Head of caudate nucleus (tissue), 42 donors: ENCODE results near the gene LHPP.
"Not testable (repeated sequence)": the region's sequence is repeated elsewhere in the genome, so short reads cannot be mapped to it uniquely, and the experiment has no call there.

Experiments
- DNase-seq, 42 donors: peaks; one replicate each; pipeline versions ENCODE4 v3.0.0 to v3.0.0-alpha.2; 2020 to 2021; ENCODE audit warnings: mixed read lengths in 7 of 42
- intact Hi-C: fragments of 100-400 bp; cut with DNase I; formaldehyde crosslinking; loops from one replicate; pipeline ENCODE4 v1.15.0; 2022

Gene LHPP

DNA sequence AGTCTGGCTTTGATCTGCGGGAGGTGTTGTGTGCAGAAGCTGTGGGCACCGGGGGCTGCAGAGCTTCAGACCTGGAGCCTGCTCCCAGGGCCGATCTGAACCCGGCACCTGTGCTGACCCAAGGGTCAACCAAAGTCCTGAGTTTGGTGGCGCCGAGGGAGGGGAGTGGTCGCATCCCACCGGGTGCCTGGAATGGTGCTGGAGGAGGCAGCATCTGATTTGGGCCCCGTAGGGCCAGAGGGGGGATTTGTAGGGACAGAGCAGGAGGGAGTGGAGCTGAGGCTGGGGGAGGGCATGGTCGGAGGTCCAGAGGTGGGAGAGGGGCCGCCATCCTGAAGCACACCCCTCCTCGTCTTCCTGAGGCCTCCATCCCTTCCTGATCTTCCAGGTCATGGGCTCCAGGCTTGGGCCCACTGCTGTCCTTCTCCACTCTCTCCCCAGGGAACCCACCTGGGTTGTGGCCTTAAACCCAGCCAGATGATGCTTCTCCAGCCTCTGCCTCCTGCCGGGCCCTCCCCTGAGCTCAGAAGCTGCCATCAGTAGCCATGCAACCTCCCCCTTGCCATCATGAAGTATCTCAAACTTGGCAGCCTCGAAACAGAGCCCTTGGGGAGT, 112.9 kb downstream of the LHPP start:
- DNase-seq, result no peak
- intact Hi-C loops, result no loop called here

DNA sequence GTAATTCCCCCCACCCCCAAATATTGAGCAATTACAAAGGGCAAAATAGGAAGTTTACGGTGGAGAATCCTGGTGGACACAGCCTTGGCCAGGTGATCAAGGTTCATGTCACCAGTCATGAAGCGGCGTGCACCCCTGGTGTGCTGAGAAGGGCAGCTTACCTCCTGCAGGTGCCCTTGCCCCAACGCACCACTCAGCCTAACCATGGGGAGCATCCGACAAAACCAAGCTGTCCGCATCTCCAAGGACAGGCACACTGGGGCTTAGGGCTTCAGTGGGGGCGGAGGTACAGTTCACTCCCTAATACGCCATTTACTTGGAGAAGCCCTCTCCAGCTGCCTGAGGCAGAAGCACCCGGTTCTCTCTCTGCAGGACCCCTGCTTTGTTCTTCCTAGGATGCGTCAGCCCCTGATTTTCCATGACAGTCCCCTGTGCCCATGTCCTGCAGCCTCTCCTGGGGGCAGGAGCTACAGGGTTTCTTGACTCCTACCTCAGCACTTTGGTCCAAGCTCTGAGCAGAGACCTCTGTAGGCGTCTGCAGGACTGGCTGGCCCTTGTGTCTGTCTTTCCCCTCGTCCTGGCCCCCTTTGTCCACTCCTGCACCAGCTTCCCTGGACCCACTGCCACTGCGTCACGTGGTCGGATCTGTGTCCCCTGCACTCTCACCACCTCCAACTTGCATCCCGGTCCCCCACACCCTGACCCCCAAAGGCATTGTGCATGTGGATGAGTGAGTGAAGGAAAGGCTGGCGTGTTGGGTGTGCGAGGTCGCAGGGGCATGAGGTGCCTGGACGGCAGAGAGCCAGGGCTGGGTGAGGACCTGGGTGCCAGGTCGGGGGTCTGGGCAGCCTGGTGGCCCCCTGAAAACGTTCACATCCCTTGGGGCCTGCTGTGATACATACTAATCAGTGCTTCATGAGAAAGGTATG, 113.7 kb downstream of the LHPP start:
- intact Hi-C loops, result no loop called here
- DNase-seq, result peak in 1 of 42 donors; percentile 2

DNA sequence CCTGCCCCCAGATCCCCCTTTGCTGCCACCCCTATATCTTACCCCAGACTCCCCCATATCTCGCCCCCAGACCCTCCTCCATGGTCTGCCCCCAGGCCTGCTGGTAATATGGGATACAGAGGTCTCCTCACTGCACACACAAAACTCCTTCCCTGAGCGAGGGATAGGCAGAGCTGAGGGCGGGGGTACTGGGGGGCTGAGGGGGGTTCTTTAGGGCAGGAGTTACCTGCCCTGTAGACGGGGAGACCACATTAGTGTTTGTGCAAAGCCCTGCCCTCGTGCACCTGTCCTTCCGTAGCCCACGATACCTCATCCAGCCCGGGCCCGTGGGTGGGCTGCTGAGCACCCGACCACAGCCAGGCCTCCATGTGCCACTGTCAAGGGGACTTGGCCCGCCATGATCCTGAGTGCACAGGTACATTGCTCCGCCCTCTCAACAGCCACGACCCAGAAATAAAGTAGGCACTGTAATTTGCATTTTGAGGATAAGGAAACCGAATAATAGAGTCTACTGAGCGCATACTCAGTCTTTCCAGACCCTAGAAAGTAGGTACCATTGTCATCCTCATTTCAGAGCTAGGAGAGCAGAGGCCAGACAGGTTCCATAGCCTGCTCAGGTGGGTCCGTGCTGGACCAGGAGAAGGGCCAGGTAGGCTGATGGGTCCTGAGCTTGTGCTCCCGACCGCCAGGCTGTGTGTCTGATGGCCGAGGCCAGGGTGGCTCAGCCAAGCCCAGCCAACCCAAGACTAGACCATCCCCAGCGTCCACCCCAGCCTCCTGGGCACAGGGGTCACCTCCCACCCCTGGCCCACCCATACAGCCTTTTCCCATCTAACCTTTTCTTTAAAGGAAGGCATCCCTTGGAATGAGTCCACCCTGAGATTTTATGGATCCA, 115.2 kb downstream of the LHPP start:
- DNase-seq, result no peak
- intact Hi-C loops, result no loop called here

DNA sequence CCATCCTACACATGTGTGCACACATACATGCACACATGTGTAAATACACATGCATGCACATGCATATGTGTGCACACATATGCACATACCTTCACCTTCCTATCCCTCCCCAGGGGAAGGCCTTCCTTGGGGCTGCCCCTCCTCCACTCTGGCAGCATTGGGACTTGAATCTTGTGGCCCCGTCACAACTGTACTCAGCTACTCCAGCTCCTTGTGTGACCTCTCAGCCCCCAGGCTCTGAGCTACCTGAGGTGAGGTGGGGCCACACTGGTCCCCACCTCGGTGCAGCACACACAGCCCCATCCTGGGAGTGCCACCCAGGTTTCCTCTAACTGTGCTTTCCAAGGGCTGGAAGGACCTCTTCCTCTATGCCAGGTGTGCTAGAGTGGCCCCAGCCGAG, 116.0 kb downstream of the LHPP start:
- no peak for DNase-seq
- intact Hi-C loops, result no loop called here

DNA sequence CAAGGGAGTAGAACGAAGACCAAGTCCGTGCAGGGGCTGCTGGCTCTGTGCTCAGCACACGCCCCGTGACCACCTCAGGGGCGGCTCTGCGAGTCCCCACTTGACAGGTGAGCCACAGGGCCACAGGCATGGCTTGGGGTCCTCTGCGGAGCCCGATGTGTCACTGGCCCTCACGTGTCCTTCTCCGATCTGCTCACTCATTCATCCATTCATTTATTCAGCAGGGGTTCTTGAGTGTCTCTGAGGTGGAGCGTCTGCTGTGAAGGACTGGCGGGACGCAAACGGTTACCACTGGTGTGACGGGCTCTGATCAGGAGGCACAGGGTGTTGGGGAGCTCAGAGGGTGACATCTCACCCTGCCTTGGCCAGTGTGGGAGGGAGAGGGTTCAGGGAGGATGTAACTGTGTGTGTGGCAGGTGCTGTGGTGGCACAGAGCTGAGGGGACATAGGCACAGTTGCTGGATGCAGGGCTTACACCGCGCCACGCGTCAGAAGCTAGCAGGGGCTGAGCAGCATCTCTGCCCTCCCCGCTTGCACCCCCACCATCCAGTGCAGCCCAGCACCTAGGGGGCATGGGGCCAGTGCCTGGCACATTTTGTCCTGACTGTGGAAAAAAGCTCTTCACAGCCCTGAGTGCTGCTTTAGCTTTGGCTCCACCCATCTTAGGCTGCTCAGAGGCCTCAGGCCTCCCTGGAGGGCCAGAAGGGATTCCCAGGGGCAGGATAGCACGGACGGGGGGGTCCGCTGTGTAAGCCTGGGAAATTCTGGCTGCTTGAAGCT, 116.8 kb downstream of the LHPP start:
- peak in 1 of 42 donors; percentile 3 for DNase-seq
- intact Hi-C loops, result no loop called here

DNA sequence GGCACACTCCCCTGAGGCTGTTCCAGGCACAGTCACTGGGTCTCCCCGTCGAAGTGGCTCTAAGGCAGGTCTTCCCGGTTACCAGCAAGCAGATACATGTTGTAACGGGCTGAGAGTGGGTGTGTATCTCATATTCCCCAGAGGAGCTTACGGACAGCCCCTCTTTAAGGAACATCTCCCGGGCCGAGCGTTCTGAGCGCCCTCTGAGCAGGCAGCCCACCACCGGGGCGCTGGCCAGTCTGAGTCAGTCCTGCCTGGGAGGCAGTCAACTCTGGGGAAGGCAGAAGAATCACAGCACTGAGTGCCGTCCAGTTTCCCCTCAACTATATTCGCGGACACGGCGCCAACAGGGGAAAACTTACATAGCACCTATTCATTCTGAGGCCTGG, 117.4 kb downstream of the LHPP start:
- intact Hi-C loops, result no loop called here
- peak in 3 of 42 donors; percentile 20 to 49 (median 23) for DNase-seq

DNA sequence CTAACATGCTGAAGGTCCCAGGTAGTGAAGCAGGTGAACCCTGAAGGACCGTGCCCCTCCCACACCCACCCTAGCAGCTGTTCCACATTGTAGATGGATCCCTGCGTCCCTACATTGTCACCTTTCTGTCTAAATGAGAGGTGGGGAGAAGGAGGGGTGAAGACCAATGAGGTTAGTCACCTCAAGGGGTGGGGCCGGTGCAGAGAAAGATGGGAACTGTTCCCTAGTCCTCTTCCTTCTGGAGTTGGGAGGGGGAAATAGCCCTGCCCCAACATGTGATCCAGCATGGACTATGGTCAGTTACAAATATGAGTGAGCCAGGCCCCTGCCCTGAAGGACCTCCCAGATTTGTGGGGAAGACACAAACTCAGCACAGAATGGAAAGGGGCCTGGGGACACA, 124.5 kb downstream of the LHPP start:
- peak in 1 of 42 donors; percentile 8 for DNase-seq
- intact Hi-C loops, result no loop called here

DNA sequence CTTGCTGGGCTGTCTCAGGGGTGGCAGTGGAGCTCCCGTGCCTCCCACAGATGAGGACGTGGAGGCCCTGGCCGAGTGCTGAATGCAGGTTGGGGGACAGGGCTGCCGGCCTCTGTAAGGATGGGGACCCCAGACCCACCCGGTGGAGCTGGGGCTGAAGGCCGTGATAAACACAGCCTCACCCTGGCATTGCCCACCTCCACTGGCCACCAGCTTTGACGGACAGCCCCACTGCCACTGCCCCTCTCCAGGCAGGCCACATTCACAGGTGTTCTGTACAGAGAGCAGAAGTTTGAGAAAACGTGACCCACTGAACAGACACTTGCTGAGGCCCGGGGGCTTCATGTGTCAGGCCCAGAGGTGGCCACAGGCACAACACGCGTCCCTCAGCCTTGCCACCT, 126.2 kb downstream of the LHPP start:
- intact Hi-C loops, result no loop called here
- DNase-seq, result peak in 1 of 42 donors; percentile 8

DNA sequence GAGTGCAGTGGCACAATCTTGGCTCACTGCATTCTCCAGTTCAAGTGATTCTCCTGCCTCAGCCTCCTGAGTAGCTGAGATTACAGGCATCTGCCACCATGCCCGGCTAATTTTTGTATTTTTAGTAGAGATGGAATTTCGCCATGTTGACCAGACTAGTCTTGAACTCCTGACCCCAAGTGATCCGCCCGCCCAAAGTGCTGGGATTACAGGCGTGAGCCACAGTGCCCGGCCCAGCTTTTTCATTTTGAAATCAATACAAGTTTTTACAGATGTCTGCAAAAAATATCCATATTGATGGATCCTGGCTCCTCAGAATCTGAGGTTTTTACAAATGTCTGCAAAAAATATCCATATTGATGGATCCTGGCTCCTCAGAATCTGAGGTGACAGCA, 126.7 kb downstream of the LHPP start:
- DNase-seq, intact Hi-C loops: not testable (repeated sequence)

DNA sequence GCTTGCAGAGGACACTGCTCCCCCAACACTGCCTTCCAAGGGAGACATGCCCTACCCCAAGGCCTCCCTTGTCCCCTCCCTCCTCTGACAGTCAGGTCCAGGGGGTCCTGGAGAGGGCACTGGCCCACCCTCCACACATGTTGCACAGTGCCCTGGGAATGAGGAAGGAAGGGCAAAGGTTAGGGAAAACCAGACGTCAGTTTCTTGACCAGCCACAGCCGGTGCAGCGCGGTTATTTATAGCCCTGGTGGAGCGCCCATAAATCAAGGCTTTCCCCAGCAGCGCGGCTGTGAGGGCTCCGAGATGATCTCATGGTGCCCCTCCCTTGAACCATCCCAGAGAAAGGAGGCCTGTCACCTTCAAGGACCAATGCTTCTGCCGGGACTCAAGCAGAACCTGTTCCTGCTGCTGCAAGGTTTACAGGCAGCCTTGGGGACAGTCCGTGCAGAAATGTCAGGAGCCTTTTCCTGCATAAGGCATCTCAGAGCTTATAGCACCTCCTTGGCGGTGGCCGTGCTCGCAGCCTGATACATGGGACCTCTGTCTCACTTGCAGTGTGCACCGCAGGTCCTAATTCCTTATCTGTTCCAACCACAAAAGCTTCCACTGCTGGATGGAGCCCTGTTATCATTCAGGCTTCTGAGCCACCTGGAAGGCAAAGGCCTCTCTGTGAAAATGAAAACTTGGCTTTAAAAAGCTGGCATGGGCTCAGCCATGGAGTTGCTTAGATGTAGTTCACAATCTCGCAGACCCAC, 127.3 kb downstream of the LHPP start:
- intact Hi-C loops, result no loop called here
- DNase-seq, result peak in 32 of 42 donors; percentile 35 to 77 (median 58)

DNA sequence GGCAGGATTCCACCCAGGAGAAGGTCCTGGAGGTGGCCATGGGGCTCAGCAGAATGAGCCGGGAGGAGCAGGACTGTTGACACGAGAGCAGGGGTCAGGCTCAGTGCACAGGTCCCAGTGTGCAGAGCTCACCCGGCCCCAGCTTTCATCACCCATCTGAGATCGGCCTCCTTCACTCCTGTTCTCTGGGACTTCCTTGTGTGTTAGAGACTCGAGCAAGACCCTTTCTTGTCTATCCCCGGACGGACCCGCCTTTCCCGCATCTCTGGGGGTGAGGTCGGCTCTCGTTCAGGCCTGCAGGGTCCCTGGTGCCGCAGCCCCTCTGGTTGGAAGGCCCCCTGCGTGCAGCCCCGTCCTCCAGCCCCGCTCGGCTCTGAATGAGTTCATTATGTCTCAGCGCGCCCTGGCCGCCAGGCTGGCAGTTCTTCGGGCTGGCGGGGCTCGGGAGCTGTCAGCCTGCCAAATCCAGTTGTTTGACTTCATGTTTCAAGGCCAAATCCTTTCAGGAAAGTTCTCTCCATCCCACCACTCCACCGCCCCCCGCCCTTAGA, 127.9 kb downstream of the LHPP start:
- intact Hi-C loops, result no loop called here
- peak; percentile 61 to 90 (median 79) for DNase-seq

DNA sequence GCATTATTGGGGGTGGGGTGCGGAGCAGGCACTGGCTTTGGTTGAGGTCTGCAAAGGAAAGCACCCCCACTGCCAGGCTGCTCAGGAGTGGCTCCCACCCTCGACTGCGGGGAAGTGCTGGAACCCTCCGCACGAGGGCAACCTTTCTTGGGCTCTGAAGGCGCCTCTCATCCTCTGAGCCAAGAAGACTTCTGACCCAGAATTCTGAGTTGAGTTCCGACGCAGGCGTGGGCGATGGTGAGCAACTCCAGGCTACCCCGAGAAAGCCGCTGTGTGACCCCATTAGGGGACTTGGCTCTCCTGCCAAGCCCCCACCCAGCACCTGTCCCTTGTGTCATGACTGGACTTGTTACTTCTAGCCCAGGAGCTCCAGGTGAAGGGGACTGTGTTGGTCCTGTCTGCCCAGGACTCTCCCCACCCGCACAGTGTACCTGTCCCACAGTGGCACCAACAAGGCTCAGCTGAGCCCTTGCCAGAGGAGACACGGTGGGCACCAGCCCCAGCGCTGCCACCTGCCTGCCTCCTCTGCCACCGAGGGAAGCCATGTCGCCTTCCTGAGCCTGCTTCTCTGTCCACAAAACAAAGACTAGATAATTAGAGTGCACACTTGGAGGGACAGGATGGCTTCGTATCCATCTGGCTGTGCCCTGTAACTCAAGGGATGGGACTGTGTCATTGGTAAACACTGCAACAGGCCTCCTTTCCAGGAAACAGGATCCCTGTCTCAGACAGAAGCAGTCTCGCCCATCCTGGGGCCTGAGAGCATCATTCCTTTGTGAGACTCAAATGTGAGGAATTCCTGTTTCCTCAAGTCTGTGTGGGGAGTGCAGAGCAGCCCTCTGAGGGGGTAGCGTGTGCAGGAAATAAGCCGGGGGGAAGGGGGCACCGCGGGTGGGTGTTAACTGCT, 128.8 kb downstream of the LHPP start:
- peak in 22 of 42 donors; percentile 42 to 77 (median 58) for DNase-seq
- intact Hi-C loops, result no loop called here

DNA sequence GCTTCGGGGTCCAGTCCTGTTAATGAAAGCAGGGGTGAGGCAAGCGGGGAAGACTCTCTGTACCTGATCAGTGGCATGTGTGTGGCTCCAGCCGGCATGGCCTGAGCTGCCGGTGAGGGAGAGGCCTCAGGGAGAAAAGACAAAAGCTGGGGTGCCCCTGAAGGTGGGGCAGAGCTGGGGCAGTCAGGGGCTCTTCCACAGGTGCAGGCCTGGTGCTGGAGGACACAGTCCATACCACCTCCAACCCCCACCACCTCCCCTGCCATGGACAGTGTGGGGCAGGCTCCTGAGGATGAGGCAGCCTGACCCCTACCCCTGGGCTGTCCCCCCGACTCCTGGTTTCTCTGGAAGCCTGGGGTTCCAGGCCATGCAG, 129.5 kb downstream of the LHPP start:
- no peak for DNase-seq
- intact Hi-C loops, result no loop called here

DNA sequence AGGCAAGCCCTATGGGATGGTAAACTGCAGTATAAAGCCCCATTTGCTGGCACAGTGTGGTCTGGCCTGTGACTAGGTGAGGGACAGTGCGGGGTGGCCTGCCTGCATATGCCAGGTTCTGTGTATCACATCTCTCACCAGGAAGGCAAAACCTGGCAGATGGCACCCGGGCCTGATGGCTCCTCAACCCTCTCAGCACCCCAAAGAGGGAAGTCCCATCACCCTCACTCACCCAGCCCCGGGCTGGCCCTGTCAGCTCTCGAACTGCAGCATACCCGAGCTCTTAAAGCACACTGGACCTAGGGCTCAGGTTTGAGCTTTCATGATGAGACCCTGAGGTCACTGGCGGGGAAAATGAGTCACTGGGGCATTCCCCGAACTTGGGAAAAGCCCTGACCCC, 130.5 kb downstream of the LHPP start:
- no peak for DNase-seq
- intact Hi-C loops, result no loop called here

DNA sequence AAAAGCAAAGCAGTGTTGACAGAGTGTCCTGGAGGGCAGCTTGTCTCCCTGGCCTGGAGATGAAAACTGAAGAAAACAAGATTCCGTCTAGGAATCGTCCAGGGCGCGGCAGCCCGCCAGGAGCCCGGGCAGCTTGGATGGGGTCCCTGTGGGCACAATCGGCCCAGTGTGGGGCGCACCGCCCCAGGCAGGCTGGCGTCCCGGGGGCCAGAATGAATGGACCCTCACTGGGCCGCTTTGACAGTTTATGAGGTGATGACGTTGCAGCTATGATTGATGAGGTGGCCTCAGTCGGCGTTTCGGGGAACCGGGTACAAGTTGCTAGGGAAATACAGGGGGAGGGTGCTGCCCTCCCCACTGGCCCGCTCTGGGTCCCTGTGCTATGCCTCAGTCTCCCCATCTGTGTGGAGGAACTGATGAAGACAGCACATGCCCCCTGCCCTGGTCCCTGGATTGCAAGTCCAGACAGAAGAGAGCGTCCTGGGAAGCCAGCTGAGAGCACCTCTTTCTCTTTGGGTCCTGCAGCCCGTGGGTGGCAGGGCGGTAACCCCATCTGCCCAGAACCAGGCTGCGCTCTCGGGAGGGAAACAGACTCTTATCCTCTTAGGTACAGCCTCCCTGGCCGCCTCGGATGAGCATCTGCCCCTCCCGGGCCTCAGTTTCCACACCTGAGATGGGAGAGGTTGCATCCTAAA, 131.3 kb downstream of the LHPP start:
- intact Hi-C loops, result no loop called here

DNA sequence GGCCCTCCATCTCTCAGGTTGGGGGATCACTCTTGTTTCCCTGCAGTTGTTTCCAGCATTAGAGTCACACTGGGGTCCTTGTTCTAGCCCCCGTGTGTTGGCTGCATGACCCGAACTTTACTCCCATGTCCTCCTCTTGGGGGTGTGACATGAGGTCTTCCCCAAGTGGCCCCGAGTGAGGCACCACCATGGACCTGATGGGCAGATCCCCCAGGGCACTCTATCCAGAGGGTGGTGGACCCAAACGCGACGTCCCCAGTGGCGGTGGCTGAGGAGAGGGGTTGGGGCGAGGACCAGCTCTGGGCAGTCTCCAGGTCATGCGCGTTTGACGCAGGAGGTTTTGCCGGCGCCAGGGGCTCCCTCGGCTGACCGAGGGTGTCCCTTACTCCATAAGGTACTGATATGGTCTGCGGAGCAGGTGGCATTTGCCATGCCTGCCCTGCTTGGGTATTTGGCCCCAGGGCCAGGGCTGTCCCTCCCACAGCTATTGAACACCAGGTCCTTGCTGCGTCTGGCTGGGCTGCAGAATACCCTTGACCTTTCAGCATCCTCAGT, 131.9 kb downstream of the LHPP start:
- peak in 3 of 42 donors; percentile 0 to 2 (median 2) for DNase-seq
- intact Hi-C loops, result no loop called here

More for the DNA sequence above, 131.3 kb downstream of the LHPP start:
- peak in 8 of 42 donors; percentile 3 to 54 (median 42) for DNase-seq
